ENCODE measurements around the gene KAT2A.

Gene KAT2A

GRCh38 chr17:42114118-42114517 is 7.0 kb downstream of the KAT2A start:
- no peak for DNase-seq (ENCODE audit: low read depth)

- DNase-seq (ENCODE audit: low read depth), result no peak
Measured at GRCh38 chr17:42113293-42114069, 7.7 kb downstream of the KAT2A start.

- DNase-seq (ENCODE audit: low read depth), result peak; percentile 54
Measured at GRCh38 chr17:42112552-42113176, 8.5 kb downstream of the KAT2A start, which contains the start of gene DHX58. Gene DHX58, minus strand, starts transcription at chr17:42112714. Its CDS starts 822 bp downstream, at chr17:42111892.

GRCh38 chr17:42111871-42112551 is 9.2 kb downstream of the KAT2A start:
- DNase-seq (ENCODE audit: low read depth), result peak; percentile 31

GRCh38 chr17:42111265-42111636 is 9.9 kb downstream of the KAT2A start:
- no peak for DNase-seq (ENCODE audit: low read depth)

- no peak for DNase-seq (ENCODE audit: low read depth)
Measured at GRCh38 chr17:42110301-42111264, 10.6 kb downstream of the KAT2A start.

- DNase-seq (ENCODE audit: low read depth), result no peak
Measured at GRCh38 chr17:42109086-42109485, 12.1 kb downstream of the KAT2A start.

- DNase-seq (ENCODE audit: low read depth), result peak; percentile 85
Measured at GRCh38 chr17:42107597-42108576, 13.3 kb downstream of the KAT2A start.

GRCh38 chr17:42107124-42107523 is 14.0 kb downstream of the KAT2A start:
- DNase-seq (ENCODE audit: low read depth), result no peak

GRCh38 chr17:42106009-42106408 is 15.2 kb downstream of the KAT2A start:
- no peak for DNase-seq (ENCODE audit: low read depth)

GRCh38 chr17:42104264-42104663 is 16.9 kb downstream of the KAT2A start:
- no peak for DNase-seq (ENCODE audit: low read depth)

- DNase-seq (ENCODE audit: low read depth), result no peak
Measured at GRCh38 chr17:42103221-42103954, 17.8 kb downstream of the KAT2A start.

- peak; percentile 55 for DNase-seq (ENCODE audit: low read depth)
Measured at GRCh38 chr17:42101513-42102292, 19.5 kb downstream of the KAT2A start.

GRCh38 chr17:42098730-42099399 is 22.3 kb downstream of the KAT2A start:
- no peak for DNase-seq (ENCODE audit: low read depth)

GRCh38 chr17:42097691-42098631 is 23.2 kb downstream of the KAT2A start, which contains the start of gene ZNF385C:
Gene ZNF385C, minus strand, starts transcription at chr17:42098473. Its CDS starts 35,417 bp downstream, at chr17:42063056.
- DNase-seq (ENCODE audit: low read depth), result peak; percentile 42

- DNase-seq (ENCODE audit: low read depth), result no peak
Measured at GRCh38 chr17:42096360-42097111, 24.6 kb downstream of the KAT2A start.
